Measurements from ENCODE around the gene KRTAP27-1.

The KRTAP27-1 gene

DNA sequence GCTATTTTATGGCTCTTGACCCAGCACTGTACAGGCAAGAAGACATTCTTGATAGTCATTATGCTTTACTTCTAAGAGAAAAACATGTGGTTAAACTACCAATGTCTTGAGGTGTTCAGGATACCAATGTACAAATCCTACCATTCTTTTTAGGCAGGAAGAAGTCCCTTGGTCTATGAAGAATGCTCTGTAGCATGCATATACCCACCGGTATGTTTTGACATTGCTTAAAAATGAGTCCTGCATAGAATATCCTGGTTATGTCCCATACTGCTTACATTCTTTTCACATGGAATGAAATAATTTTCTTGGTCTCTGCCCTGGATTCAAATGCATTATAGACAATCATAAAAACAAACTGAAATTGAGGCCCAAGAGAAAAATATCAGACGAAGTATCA, 4.8 kb downstream of the KRTAP27-1 start:
- DNase-seq (ENCODE audit: insufficient read length, low spot score) (no peak), FAIRE-seq (no peak)
- no peak for TF ChIP-seq POLR2A (IDR thresholded peaks at IDR 0.05; ENCODE audit: low read depth, low read length)

DNA sequence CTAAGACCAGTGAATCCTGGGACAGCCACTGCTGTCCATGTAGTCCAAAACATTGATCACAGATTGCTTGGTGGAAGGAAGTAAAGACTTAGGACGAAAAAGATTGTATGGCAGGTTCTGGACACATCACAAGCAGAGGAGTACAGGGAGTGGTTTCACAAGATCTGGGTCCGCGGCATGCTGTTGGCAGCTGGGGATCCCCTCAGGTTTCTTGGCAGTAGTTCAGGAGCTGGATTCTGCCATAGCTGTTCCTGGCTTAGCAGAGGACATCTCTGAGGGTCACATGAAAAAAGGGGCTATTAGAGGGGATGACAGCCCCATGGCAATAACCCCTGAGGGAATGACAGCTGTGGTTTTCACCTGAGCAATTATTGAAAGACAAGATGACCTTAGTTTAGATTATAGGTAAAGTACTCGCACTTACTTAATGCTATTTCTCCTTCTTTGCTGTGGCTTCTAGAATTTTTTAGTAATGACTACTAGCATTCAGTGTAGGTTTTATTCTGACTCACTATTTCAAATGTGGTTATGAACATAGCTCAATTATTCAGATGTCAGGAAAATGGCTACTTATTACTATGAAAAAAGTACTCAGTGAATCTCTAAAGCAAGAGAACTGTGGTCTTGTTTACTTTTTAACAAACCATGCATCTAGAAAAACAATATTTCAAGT, 8.2 kb downstream of the KRTAP27-1 start:
- TF ChIP-seq POLR2A (IDR thresholded peaks at IDR 0.05; ENCODE audit: low read depth, low read length), result no peak
- FAIRE-seq, result no peak
- no peak for DNase-seq (ENCODE audit: insufficient read length, low spot score)

- TF ChIP-seq POLR2A (IDR thresholded peaks at IDR 0.05; ENCODE audit: low read depth, low read length), result no peak
- FAIRE-seq (no peak), DNase-seq (ENCODE audit: insufficient read length, low spot score) (no peak)
Measured at GRCh38 chr21:30326390-30326789, 11.1 kb downstream of the KRTAP27-1 start.

GRCh38 chr21:30320215-30320614, 17.3 kb downstream of the KRTAP27-1 start, which contains the start of gene KRTAP26-1:
TSS of gene KRTAP26-1 (minus strand) at chr21:30320315. CDS start at chr21:30320035, 280 bp downstream.
- FAIRE-seq (no peak), DNase-seq (ENCODE audit: insufficient read length, low spot score) (no peak)
- TF ChIP-seq POLR2A (IDR thresholded peaks at IDR 0.05; ENCODE audit: low read depth, low read length), result no peak

- TF ChIP-seq POLR2A (IDR thresholded peaks at IDR 0.05; ENCODE audit: low read depth, low read length), result no peak
- FAIRE-seq (no peak), DNase-seq (ENCODE audit: insufficient read length, low spot score) (no peak)
Measured at GRCh38 chr21:30315701-30316100, 21.8 kb downstream of the KRTAP27-1 start.

GRCh38 chr21:30306884-30307283, 30.6 kb downstream of the KRTAP27-1 start:
- DNase-seq (ENCODE audit: insufficient read length, low spot score) (no peak), FAIRE-seq (no peak)
- no peak for TF ChIP-seq POLR2A (IDR thresholded peaks at IDR 0.05; ENCODE audit: low read depth, low read length)

- FAIRE-seq (no peak), DNase-seq (ENCODE audit: insufficient read length, low spot score) (no peak)
- no peak for TF ChIP-seq POLR2A (IDR thresholded peaks at IDR 0.05; ENCODE audit: low read depth, low read length)
Measured at GRCh38 chr21:30305136-30305535, 32.4 kb downstream of the KRTAP27-1 start.

- DNase-seq (ENCODE audit: insufficient read length, low spot score) (no peak), FAIRE-seq (no peak)
- no peak for TF ChIP-seq POLR2A (IDR thresholded peaks at IDR 0.05; ENCODE audit: low read depth, low read length)
Measured at GRCh38 chr21:30289215-30289614, 48.3 kb downstream of the KRTAP27-1 start, which contains the start of gene KRTAP25-1. TSS of gene KRTAP25-1 (minus strand) at chr21:30289514. CDS start at chr21:30289490, 24 bp downstream.

Measured in H54 (cell line).